ENCODE results near the gene GPR85. TPM values are rescaled to one million over a fixed set of nuclear protein-coding genes. Genes with fewer than 3 reads are reported as not detected.

GPR85 gene
- total and polyA plus RNA-seq, 8 donors: 0.31 to 2.6 (median 1.1) TPM; not detected in 4

DNA sequence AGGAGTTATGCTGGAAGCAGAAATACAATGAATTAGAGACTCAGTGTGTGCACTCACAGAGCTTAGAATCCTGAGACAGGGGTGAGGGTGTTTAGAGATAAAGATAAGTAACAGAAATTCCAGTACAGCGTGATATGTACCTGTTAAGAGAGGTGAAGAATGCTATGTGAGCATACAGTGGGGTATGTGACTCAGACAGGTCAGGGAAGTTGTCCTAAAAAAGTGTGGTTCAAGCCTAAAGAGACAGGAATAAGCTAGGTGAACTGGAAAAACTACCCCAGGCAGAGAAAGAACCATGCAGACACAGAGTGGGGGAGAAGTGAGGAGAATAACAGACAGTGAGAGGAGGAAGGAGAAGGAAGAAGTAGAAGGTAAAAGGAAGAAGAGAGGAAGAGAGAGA is 23.1 kb upstream of the GPR85 start:
- Histone ChIP-seq H3K27me3 (no peaks in the 10 kb centered on the region), H3K9me3 (no peaks in the 10 kb centered on the region), H3K27ac (no peak overlapping the region), H3K4me3 (no peak overlapping the region), H3K4me1 (no peaks in the 10 kb centered on the region), H3K36me3 (peaks cover 0 to 13% (median 7%) of the 10 kb centered on the region in 4 donors)
- 21 to 76% (median 55%) methylated on average over 1 of the region's 1 CpG for whole genome bisulfite sequencing, 5 donors
- TF ChIP-seq EP300 (IDR thresholded peaks at IDR 0.05) (no peak), POLR2A (IDR thresholded peaks at IDR 0.05) (no peak)
- intact Hi-C loops (cut with DNase I; ENCODE audit: low total_unique reads): no loop called here
- no peak for DNase-seq

DNA sequence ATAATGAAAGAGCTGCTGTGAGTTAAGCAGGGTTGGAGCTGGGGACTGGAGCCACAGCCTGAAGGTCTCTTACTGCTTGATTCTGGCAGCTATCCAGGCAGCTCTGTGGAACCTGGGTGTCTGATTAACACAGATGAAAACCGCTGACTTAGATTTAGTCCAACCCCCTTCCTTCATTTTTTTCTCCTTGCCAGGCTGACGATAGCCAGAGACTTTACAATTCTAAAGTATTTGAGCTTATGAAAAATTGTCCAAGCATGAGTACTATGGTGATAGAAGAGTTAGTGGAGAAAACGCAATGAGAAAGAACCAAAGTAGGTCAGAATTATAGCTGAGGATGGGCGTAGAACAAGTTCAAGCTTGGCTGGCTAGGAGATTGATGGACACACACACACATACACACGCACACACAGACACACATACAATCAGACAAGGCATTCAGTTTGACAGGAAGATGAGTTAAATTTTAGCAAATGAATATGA is 13.5 kb upstream of the GPR85 start:
- Histone ChIP-seq H3K36me3 (no peaks in the 10 kb centered on the region), H3K27ac (no peak overlapping the region), H3K4me1 (peaks cover 0 to 10% (median 0%) of the 10 kb centered on the region in 4 donors), H3K27me3 (no peaks in the 10 kb centered on the region), H3K4me3 (no peak overlapping the region), H3K9me3 (no peaks in the 10 kb centered on the region)
- peak; percentile 29 to 87 for DNase-seq
- 44 to 56% (median 47%) methylated on average over 5 of the region's 5 CpGs for WGBS, 5 donors
- TF ChIP-seq POLR2A (IDR thresholded peaks at IDR 0.05) (no peak), EP300 (IDR thresholded peaks at IDR 0.05) (no peak), POLR2AphosphoS5 (IDR thresholded peaks at IDR 0.05) (no peak), CTCF (IDR thresholded peaks at IDR 0.05) (no peak)
- intact Hi-C loops (cut with DNase I; ENCODE audit: low total_unique reads): no loop called here

- Histone ChIP-seq H3K36me3 (no peaks in the 10 kb centered on the region), H3K9me3 (no peaks in the 10 kb centered on the region), H3K4me1 (peaks cover 0 to 10% (median 0%) of the 10 kb centered on the region in 4 donors), H3K27me3 (no peaks in the 10 kb centered on the region), H3K27ac (no peak overlapping the region), H3K4me3 (no peak overlapping the region)
- 30 to 46% (median 38%) methylated on average over 3 of the region's 3 CpGs for WGBS, 5 donors
- TF ChIP-seq POLR2AphosphoS5 (IDR thresholded peaks at IDR 0.05) (no peak), CTCF (IDR thresholded peaks at IDR 0.05) (no peak)
- intact Hi-C loops (cut with DNase I; ENCODE audit: low total_unique reads): no loop called here
- peak in 1 of 2 donors; percentile 55 for DNase-seq
Measured at GRCh38 chr7:113099284-113099919, 12.8 kb upstream of the GPR85 start.

DNA sequence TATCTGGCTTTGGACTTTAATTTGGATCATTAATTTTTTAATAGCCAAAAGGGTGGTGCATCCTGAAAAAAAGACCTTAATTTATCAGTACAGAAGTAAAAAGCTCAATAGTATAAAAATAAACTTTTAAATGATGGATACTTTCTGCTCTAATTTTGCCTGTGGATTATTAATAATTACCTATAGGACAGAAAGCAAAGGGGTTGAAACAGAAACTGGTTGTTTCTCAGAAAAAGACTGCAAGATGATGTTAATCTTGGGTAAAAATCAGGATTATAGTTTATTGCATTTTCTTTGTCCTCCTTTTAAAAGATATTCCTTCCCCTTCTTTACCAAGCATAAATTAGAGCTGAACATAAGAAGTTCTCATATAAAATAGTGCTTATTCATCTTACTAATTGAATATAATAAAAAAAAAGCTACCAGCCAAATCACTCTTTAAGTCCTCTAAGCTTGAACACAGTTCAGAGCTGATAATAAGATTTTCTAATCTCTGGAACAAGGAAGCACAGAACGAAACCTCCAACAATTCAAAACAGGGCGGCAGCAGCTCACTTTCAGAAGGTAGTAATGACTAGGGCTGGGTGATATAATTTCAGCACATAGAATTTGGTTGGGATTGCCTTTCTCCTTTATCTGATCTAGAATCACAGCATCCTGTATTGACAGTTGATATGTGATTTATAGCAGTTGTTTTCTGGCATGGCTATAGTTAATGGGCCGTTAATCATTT is 8.1 kb upstream of the GPR85 start:
- Histone ChIP-seq H3K27me3 (no peaks in the 10 kb centered on the region), H3K27ac (no peak overlapping the region), H3K4me3 (no peak overlapping the region), H3K9me3 (no peaks in the 10 kb centered on the region), H3K4me1 (peaks cover 0 to 10% (median 0%) of the 10 kb centered on the region in 4 donors), H3K36me3 (no peaks in the 10 kb centered on the region)
- intact Hi-C loops (cut with DNase I; ENCODE audit: low total_unique reads): no loop called here
- TF ChIP-seq CTCF (IDR thresholded peaks at IDR 0.05) (no peak), POLR2A (IDR thresholded peaks at IDR 0.05) (no peak), POLR2AphosphoS5 (IDR thresholded peaks at IDR 0.05) (no peak), EP300 (IDR thresholded peaks at IDR 0.05) (no peak)
- whole genome bisulfite sequencing, 5 donors: 30 to 60% (median 56%) methylated on average over 3 of the region's 3 CpGs
- peak in 1 of 2 donors; percentile 9 for DNase-seq

GRCh38 chr7:113093561-113093960 is 6.9 kb upstream of the GPR85 start:
- DNase-seq: no peak
- TF ChIP-seq CTCF (IDR thresholded peaks at IDR 0.05): no peak
- no peak for TF ChIP-seq POLR2AphosphoS5 (IDR thresholded peaks at IDR 0.05)
- no peak for TF ChIP-seq EP300 (IDR thresholded peaks at IDR 0.05)
- no peak for TF ChIP-seq POLR2A (IDR thresholded peaks at IDR 0.05)
- H3K9me3 ChIP-seq: no peaks in the 10 kb centered on the region
- H3K27me3 ChIP-seq: no peaks in the 10 kb centered on the region
- H3K4me1 ChIP-seq: no peaks in the 10 kb centered on the region
- no peaks in the 10 kb centered on the region for H3K36me3 ChIP-seq
- no peak overlapping the region for H3K4me3 ChIP-seq
- no peak overlapping the region for H3K27ac ChIP-seq
- intact Hi-C loops (cut with DNase I; ENCODE audit: low total_unique reads): no loop called here
- 49 to 67% (median 53%) methylated on average over 1 of the region's 1 CpG for WGBS, 5 donors

All from stomach (tissue), 9 donors.